Diencephalon (tissue), 1 donor: Measurements from ENCODE around the gene GYPB. TPM values are rescaled to one million over a fixed set of nuclear protein-coding genes. Genes with fewer than 3 reads are reported as not detected.

ENCODE experiments used
- total RNA-seq: library from RNA; depleted of rRNA; stranded (reverse); fragments of >200 nt; gene quantifications from one replicate; pipeline ENCODE4 v1.2.3, GENCODE V29; 2014

The GYPB gene
- total RNA-seq, result 2.3 TPM

GRCh38 chr4:144019277-144019676, at the start of gene GYPB:
TSS of gene GYPB (minus strand) at chr4:144019380. CDS start at chr4:144019287, 93 bp downstream.

Other genes with a start within 250 kb of the GYPB start
- gene GYPE, start 113.8 kb downstream of the GYPB start, total RNA-seq, result 0.23 TPM
- 5.1 TPM for gene GYPA, start 121.3 kb upstream of the GYPB start, total RNA-seq